GM19023 (cell line): ENCODE data around the gene PLCB3.

Source experiments
- ATAC-seq: cut with Tn5 transposase; IDR thresholded peaks from one replicate; pipeline ENCODE4 v1.9.1; 2021; ENCODE audit warnings: mild to moderate bottlenecking, moderate library complexity; ENCODE audit not compliant: unreplicated experiment

PLCB3 gene

GRCh38 chr11:64251016-64251752 is at the start of gene PLCB3:
TSS of gene PLCB3 (plus strand) at chr11:64251530. CDS start at chr11:64251650, 120 bp downstream.
- peak; percentile 38 for ATAC-seq

GRCh38 chr11:64201543-64201942 is 49.8 kb upstream of the PLCB3 start:
- ATAC-seq, result no peak

GRCh38 chr11:64202992-64203391 is 48.3 kb upstream of the PLCB3 start:
- ATAC-seq, result no peak

- no peak for ATAC-seq
These were observed 47.8 kb upstream of the PLCB3 start for GRCh38 chr11:64203421-64204079.

- ATAC-seq, result no peak
These were observed 47.3 kb upstream of the PLCB3 start for GRCh38 chr11:64204080-64204440.

GRCh38 chr11:64204464-64204989 is 46.8 kb upstream of the PLCB3 start:
- ATAC-seq, result no peak

GRCh38 chr11:64206457-64207255 is 44.7 kb upstream of the PLCB3 start, which contains the start of gene FERMT3:
TSS of gene FERMT3 (plus strand) at chr11:64206721. CDS start at chr11:64207365, 644 bp downstream.
- peak; percentile 27 for ATAC-seq

GRCh38 chr11:64207256-64208085 is 43.9 kb upstream of the PLCB3 start:
- ATAC-seq, result peak; percentile 52

GRCh38 chr11:64208086-64208795 is 43.1 kb upstream of the PLCB3 start:
- no peak for ATAC-seq

- no peak for ATAC-seq
These were observed 42.4 kb upstream of the PLCB3 start for GRCh38 chr11:64208796-64209562.

- ATAC-seq, result no peak
These were observed 41.8 kb upstream of the PLCB3 start for GRCh38 chr11:64209563-64209843.

- ATAC-seq, result no peak
These were observed 40.9 kb upstream of the PLCB3 start for GRCh38 chr11:64210301-64211020.

GRCh38 chr11:64211181-64211872 is 40.0 kb upstream of the PLCB3 start:
- ATAC-seq, result no peak

GRCh38 chr11:64216879-64217278 is 34.5 kb upstream of the PLCB3 start:
- ATAC-seq, result no peak

- no peak for ATAC-seq
These were observed 32.5 kb upstream of the PLCB3 start for GRCh38 chr11:64218628-64219353.

GRCh38 chr11:64219354-64219684 is 32.0 kb upstream of the PLCB3 start:
- no peak for ATAC-seq

- ATAC-seq, result no peak
These were observed 31.6 kb upstream of the PLCB3 start for GRCh38 chr11:64219755-64220154.

GRCh38 chr11:64220271-64220670 is 31.1 kb upstream of the PLCB3 start:
- ATAC-seq, result no peak
